Glomerular visceral epithelial cell (primary cell): ENCODE measurements around the gene WDR38.
"Not testable (repeated sequence)": the region's sequence is repeated elsewhere in the genome, so short reads cannot be mapped to it uniquely, and the experiment has no call there.

Experiments
- DNase-seq: peaks from one replicate; pipeline ENCODE4 v3.0.0-alpha.2; 2016; ENCODE audit errors: extremely low spot score

Gene WDR38

DNA sequence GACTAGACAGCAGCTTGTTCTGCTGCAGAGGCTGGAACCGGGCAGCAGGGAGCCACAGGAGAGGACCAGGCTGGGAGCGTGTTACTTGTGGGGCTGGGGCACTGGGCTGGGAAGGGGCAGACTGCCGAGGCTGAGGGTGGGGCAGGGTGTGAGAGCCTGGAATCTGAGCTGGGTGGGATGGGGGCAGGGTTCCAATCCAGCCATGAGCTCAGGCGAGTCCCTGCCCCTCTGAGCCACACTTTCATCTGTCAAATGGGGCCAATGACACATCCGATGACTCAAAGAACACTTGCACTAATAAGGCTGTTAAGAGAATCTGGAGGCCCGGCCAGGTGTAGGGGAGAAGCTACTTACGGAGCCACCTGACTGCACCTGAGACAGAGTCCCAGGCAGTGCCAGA lies 18.7 kb upstream of the WDR38 start:
- DNase-seq, result peak; percentile 87

DNA sequence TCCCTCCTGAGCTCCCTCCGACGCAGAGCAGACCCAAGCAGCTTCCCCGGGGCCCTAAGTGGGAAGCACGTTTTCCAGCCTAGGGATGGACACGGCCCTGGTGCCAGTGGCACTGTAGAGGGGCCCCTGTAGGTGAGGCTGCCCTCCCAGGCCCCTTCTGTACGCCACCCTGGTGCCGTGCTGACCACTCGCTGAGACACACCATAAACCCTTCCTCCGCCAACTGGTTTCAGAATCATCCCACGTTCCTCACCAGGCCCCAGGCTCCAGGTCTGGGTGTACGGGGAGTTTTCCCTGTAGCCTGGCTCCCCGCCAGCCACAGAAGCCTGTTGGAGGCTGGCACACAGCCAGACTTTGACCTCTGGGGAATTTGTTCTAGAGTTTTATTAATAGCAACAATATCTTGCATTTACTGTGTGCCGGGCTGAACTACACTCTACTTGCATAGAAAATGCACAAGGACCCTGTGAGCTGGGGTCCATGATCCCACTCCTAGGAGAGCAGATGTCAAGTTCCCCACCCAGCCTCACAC lies 18.2 kb upstream of the WDR38 start:
- peak; percentile 93 for DNase-seq

DNA sequence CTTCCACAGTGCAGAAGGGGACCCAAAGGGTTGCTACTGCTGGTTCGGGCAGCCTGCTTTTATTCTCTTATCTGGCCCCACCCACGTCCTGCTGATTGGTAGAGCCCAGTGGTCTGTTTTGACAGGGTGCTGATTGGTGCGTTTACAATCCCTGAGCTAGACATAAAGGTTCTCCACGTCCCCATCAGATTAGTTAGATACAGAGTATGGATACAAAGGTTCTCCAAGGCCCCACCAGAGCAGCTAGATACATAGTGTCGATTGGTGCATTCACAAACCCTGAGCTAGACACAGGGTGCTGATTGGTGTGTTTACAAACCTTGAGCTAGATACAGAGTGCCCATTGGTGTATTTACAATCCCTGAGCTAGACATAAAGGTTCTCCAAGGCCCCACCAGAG lies 15.1 kb upstream of the WDR38 start:
- DNase-seq, result not testable (repeated sequence)

DNA sequence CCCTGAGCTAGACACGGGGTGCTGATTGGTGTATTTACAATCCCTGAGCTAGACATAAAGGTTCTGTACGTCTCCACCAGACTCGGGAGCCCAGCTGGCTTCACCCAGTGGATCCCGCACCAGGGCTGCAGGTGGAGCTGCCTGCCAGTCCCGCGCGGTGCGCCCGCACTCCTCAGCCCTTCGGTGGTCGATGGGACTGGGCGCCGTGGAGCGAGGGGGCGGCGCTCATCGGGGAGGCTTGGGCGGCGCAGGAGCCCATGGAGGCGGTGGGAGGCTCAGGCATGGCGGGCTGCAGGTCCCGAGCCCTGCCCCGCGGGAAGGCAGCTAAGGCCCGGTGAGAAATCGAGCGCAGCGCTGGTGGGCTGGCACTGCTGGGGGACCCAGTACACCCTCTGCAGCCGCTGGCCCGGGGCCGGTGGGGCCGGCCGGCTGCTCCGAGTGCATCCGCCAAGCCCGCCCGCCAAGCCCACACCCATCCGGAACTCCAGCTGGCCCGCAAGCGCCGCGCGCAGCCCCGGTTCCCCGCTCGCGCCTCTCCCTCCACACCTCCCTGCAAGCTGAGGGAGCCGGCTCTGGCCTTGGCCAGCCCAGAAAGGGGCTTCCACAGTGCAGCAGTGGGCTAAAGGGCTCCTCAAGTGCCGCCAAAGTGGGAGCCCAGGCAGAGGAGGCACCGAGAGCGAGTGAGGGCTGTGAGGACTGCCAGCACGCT lies 14.5 kb upstream of the WDR38 start:
- DNase-seq, result not testable (repeated sequence)

DNA sequence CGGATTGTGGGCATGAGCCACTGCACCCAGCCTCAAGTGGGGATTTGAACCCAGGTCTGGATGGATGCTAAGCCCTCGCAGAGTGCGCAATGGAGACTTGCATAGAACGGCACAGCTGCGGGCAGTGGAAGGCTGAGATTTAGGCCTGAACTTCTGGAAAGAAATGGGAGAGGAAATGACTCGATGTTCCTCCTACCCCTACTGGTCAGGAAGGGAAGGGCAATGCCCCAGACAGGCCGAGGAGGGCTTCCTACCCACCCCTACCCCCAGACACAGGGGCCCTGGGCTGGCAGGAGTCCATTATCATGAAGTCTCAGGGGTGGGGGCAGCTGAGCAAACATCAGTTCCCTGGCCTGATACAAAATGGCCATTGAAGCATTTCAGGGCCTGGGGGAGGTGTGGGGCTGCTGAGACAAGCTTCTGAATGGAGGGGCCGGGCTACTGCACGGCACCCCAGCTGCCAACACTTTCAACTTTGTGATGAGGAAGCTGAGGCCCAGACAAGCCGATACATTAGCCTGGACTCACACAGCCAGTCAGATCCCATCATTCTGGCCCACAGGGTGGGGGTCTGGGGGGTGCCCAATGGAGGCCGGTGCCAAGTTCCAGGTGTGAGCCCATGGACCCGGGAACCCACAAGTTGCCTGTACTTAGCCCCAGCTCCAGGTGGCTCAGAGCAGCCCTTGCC lies 13.5 kb upstream of the WDR38 start:
- no peak for DNase-seq

DNA sequence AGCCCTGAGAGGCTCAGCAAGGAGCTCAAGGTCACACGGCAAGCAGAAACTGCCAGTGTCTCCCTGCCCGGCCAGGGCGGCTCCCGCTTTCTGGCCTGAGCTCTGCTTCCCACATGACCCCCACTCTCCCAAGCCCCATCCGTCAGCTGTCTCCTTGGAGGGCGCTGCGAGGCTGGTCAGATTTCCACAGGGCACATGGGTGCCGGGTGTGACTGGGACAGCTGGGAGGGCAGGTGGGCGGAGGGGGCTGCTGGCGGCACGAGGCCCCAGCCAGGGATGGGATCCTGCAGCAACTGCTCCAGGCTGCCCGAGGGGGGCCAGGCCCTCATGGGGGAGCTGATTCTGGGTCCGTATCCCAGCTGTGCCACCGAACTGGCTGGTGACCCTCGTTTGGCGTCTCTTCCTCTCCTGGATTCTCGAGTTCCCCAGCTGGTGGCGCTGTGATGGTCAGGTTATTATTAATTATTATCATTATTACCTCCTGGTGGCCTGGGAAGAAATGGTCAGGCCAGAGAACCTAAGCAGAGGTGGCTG lies 12.9 kb upstream of the WDR38 start:
- no peak for DNase-seq

DNA sequence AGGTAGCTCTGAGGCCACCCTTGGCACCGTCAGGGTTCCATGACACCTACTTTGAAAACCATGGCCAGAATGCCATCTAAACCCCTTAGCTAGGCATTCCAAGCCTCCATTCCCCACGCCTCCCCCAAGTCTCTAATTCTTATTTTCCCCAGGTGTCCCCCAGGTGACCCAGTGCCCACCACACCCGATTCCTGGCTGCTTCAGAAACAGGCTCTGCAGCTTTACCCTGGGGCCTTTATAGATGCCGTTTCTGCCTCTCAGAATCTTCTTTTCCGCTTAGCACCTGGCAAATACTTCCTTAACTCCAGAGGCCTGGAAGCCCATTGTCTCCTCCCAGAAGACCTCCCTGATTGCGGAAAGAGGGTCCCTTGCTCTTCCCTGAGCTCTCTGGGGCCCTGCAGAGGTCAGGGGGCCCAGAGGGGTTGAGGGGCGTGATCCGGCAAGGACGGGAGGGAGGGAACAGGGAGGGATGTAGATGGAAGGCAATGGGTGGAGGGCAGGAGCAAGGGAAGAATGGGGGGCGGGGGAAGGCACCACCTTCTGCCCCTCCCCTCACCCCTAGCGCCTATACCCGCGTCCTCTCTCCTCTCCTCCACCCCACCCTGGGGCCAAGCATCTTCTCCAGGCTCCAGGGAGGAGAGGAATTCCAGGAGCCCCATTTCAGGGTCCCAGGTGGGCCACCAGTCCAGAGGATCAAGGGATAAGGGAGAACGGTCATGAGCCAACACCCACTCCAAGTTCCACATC lies 12.0 kb upstream of the WDR38 start:
- DNase-seq, result no peak

DNA sequence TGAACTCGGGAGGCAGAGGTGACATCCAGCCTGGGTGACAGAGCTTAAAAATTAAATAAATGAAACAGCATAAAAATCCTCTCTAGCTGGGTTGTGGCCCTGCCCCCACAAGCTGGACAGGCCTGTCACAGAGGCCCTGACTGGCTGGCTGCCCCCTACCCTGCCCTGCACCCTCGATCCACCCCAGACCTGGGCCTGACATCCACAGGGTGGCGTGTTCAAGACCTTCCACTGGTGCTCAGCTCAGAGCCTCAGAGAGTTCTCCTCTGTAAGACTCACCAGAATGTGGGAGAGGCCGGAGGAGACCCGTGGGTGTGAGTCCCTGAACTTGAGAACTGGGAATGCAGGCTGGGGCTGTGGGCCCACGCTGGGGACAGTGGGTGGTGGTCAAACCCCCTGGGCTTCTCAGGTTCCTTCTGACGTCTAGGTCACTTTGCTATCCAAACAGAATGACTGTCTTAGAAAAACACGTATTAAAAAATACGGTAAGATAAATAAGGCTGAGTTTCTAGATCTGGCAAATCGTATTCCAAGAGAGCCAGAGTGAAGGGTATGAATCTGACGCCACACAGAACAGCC lies 9.7 kb upstream of the WDR38 start:
- DNase-seq, result no peak

DNA sequence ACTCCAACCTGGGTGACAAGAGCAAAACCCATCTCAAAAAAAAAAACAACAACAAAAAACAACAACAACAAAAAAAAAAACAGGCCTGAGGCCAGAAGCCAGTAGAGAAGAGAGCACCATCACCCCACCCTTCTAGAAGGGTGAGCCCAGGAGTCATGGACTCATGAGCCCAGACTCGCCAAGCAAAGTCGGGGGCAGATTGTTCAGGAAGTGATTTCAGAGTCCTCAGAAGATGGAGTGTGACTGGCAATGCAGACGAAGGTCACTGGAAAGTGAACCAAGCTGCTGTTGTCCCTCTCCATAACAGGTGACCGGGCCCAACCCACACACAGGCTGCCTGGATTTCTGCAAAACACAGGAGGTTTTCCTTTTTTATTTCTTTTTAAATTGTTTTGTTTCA lies 9.0 kb upstream of the WDR38 start:
- no peak for DNase-seq

DNA sequence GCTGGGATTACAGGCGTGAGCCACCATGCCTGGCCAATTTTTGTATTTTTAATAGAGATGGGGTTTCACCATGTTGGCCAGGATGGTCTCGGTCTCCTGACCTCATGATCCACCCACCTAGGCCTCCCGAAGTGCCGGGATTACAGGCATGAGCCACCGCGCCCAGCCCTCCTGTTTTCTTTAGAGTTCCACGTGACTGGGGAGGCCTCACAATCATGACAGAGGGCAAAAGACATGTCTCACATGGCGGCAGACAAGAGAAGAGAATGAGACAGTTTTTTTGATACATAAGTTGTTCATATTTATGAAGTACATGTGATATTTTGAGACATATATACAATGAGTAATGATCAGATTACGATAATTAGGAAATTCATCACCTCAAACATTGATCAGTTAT lies 6.8 kb upstream of the WDR38 start:
- DNase-seq, result not testable (repeated sequence)

DNA sequence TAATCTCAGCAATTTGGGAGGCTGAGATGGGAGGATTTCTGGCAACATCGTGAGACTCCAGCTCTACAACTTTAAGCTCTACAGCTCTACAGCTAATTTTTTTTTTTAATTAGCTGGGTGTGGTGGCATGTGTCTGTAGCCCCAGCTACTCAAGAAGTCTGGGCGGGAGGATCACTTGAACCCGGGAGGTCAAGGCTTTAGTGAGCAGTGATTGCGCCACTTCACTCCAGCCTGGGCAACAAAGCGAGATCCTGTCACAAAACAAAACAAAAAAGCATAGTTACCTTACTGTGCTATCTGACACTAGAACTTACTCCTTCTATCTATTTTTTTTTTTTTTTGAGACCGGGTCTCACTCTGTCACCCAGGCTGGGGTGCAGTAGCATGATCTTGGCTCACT lies 6.3 kb upstream of the WDR38 start:
- no peak for DNase-seq

DNA sequence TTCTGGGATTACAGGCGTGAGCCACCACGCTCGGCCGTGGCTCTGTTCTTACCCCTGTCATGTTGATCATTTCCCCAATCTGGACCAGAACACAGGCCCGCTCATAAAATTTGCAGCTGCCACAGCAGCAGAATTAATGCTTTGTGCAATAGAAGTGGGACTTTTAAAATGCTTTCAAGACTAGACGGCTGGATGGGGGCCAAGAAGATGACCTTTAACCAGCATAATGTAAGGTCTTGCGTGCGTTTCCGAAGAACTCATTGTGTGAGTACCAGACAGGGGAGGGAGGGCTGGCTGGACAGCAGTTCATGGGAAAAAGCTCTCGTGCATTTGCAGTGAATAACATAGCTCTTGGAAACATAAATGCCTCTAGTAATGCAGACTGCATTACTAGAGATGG lies 3.5 kb upstream of the WDR38 start:
- no peak for DNase-seq

DNA sequence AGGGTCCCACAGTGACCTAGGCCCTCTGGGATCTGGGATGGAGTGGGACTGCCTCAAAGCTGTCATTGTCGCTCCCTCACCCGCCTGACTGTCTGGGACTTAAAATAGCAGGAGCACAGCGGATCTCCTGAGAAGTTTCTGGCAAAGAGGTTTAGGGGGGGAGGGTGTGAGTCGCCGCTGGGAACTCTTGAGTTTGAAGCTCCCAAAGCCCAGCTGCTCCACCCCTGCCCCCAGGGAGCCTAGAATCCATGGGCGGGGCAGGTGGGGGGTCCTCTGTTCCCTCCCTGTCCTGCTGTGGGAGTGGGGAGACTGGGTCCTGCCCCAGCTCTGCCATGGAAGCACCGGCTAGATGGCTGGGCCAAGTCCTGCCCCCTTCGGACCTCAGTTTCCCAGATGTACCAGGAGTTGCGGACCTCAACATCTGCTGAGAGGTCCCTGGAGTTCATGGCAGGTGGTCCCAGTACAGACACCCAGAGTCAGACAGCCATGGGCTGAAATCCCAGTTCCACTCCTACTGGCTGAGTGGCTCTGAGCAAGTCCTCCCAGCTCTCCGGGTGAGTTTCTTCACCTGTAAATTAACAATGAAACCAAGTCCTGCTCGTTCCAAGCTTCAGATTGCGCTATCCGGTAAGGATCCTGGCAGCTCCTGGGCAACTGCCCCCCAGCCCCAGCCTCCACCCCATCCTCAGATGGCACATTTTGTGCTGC lies 985 bp upstream of the WDR38 start:
- DNase-seq, result no peak

DNA sequence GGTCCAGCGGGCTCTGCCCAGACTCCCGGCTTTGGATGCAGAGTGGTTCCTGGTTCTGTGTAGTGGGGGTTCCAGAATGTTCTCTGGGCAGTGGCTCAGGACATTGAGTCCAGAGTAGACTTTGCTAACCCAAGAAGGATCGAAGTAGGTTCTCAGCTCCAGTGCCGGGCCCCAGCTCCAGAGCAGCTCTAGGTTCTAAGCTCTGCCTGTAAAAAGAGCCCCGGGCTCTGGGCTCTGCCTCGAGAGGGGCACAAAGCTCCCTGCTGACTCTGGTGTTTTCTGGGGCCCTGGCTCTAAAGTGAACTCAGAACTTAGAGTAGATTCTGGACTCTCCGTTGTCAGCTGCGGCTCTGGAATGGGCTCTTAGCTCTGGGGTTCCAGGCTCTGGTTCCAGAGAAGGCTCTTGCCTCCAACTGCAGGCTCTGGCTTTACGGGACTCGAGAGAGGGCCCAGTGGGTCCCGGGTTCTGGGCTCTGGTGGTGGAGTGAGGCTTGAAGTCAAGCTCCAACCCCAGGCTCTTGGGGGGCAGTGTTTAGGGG lies 414 bp downstream of the WDR38 start:
- DNase-seq, result no peak

DNA sequence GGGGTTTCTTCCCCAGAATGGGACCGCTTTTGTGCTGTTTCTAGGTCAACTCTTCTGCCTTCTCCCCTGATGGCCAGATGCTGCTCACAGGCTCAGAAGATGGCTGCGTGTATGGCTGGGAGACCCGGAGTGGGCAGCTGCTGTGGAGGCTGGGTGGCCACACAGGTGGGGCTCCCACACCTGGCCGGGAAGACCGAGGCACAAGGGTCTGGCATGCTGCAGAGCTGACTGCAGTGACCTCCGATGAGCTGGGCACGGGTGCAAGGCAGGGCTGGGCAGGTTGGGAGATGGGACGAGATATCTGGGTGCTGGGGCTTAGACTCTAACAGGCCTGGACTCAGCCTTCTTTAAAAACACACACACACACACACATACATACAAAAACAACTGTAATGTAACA lies 901 bp downstream of the WDR38 start:
- DNase-seq, result no peak

DNA sequence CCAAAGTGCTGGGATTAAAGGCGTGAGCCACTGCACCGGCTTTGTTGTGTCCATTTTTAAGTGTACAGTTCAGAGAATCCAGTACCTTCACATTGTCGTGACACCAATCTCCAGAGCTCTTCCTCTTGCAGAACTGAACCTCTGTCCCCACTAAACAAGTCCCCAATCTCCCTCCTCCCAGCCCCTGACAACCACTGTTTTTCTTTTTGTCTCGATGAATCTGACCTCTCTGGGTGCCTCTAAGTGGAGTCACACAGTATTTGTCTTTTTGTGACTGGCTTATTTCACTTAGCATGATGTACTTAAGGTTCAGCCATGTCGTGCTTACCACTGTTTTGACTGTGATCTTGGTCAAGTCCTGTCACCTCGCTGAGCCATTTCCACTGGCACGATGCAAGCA lies 1.6 kb downstream of the WDR38 start:
- DNase-seq, result no peak

DNA sequence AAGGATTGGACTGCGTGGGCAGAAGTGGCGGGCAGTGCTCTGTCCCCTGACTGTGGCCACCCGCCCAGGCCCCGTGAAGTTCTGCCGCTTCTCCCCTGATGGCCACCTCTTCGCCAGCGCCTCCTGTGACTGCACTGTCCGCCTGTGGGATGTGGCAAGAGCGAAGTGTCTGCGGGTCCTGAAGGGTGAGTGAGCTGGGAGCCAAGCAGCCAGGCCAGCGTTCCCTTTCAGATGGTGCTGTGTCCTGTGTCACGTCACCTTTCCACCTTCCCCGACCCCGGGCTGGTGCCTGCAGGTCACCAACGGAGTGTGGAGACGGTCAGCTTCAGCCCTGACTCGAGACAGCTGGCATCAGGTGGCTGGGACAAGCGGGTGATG lies 2.3 kb downstream of the WDR38 start:
- no peak for DNase-seq

DNA sequence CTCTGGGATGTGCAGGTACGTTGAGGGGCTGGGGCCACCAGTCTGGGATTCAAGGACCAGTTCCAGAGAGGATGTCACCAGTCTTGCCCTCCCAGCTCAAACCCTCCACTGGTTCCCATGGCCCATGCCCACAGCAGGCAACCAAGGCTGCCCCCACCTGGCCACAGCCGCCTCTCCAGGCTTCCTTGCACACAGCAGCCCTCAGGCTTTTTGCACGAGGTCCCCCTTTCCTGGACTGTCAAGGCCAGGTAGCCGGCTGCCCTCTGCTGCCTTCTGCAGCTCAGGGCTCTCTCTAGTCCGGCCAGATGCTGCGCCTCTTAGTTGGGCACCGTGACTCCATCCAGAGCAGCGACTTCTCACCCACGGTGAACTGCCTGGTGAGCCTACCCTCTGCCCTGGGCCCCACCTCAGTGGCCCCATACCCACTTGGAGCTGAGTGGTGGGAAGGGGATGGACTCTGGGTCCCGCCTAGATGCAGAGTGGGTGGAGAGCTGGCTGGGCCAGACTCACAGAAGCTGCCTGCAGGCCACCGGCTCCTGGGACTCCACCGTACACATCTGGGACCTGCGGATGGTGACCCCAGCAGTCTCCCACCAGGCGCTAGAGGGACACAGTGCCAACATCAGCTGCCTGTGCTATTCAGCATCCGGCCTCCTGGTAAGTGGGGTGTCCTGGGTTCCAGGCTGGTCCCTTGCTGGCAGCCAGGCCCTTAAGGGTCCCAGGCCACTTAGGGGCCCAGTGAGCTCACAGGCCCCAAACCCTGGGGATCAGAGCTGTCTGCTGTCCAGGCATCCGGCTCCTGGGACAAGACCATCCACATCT lies 2.9 kb downstream of the WDR38 start:
- peak; percentile 66 for DNase-seq

DNA sequence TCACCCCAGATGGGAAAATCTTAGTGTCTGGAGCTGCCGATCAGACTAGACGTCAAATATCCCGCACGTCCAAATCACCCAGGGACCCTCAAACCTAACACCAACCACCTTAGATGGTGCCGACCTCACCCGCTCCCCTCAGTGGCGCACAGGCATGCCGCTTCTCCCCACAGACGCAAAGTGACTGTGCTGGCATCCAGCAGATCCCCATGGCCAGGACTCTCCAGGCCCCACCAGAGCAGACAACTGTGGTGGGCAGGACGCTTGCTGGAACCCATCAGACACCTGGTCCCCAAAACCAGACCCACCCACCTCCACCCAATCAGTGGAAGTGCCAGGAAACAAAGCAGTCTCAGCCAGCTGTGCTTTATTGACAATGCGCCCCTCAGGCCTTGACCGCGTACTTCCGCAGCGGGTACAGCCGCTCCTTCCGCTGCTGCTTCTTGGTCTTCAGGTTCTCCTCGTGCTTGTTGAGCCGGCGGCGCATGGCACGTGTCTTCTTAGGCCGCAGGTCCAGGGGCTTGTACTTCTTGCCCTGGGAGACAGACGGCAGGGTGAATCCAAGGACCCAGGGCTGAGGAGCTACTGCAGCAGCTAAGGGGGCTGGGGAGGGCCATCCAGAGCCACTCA lies 4.4 kb downstream of the WDR38 start:
- DNase-seq, result no peak
